ENCODE data around the gene SKAP1.

DNA sequence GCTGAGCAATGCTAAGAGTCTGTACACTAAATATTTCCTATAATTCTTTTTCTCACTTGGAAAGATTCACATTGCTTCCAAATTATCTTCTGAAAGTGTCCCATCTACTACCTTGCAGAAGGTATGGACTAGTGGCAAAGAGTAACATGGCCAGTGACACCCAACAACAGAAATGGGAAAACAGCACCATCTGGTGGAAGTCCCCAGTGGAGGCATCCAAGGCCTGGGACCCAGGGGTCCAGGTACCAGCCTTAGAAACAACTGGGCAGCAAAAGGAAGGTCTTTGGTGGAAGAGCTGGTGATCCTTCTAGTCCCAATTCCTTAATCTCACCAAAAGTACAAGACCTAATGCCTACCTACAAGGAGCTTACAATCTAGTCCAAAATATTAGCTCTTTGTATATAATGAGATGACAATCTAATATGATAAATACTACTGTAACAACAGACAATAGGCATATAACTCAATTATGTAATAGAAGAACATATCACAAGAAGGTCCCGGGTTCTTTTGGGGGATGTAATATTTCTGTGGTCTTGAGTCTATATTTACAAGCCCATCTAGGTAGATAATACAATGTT lies 55.3 kb downstream of the SKAP1 start:
- no peak for TF ChIP-seq POLR2AphosphoS5 (IDR thresholded peaks at IDR 0.05; ENCODE audit: low read depth, low read length)
- no peak for TF ChIP-seq POLR2A (IDR thresholded peaks at IDR 0.05; ENCODE audit: low read depth, low read length)
- no peak for TF ChIP-seq TAF1 (IDR thresholded peaks at IDR 0.05; ENCODE audit: borderline replicate concordance, low read depth, low read length)

All from GM12892 (cell line).